H1 (cell line): ENCODE results near the gene ZNF525. TPM values are rescaled to one million over a fixed set of nuclear protein-coding genes. Genes with fewer than 3 reads are reported as not detected.

Experiments used
- CTCF ChIA-PET: fragments of 300-600 bp; sonication (Branson Sonifier 250); formaldehyde crosslinking; loops from one replicate; lab custom pipeline; 2021; ENCODE audit not compliant: partially characterized antibody; lab: Charles Lee
- POLR2A ChIA-PET: fragments of 300-600 bp; sonication (Branson Sonifier 250); formaldehyde crosslinking; loops from one replicate; lab custom pipeline; 2021; ENCODE audit warnings: inconsistent platforms; ENCODE audit not compliant: partially characterized antibody; lab: Charles Lee
- DNase-seq, 2 experiments: peaks; one replicate each; pipeline versions ENCODE4 v3.0.0 to v3.0.0-alpha.2; 2010 to 2022; ENCODE audit warnings: low spot score in 2 of 2, low read depth in 1 of 2, mixed read lengths in 1 of 2
- FAIRE-seq: peaks from 2 replicates; lab custom pipeline; 2011; peaks lifted over from hg19 to GRCh38; lab: Jason Lieb, UNC
- H2AFZ ChIP-seq: 2 replicates; pipeline ENCODE4 v1.8.1; 2012; ENCODE audit warnings: low read length, inconsistent platforms
- H2AK5ac ChIP-seq: 2 replicates; pipeline ENCODE4 v1.6.1; 2013; ENCODE audit warnings: low read depth, low read length
- H2BK120ac ChIP-seq: replicated peaks from 2 replicates; pipeline ENCODE3; 2013; ENCODE audit warnings: low read depth, low read length, inconsistent platforms
- H2BK12ac ChIP-seq: 2 replicates; pipeline ENCODE4 v1.6.1; 2013; ENCODE audit warnings: low read depth, low read length
- H2BK15ac ChIP-seq: 2 replicates; pipeline ENCODE4 v1.6.1; 2013; ENCODE audit warnings: low read length
- H2BK20ac ChIP-seq: 2 replicates; pipeline ENCODE4 v1.6.1; 2013; ENCODE audit warnings: low read length
- H2BK5ac ChIP-seq: 2 replicates; pipeline ENCODE4 v1.6.1; 2013; ENCODE audit warnings: low read depth, low read length
- H3K14ac ChIP-seq: 2 replicates; pipeline ENCODE4 v1.6.1; 2013; ENCODE audit warnings: inconsistent platforms; ENCODE audit not compliant: insufficient read length
- H3K18ac ChIP-seq: 2 replicates; pipeline ENCODE4 v1.6.1; 2013; ENCODE audit warnings: low read length; ENCODE audit errors: extremely low read depth
- H3K23ac ChIP-seq: 2 replicates; pipeline ENCODE4 v1.6.1; 2013; ENCODE audit warnings: inconsistent platforms; ENCODE audit not compliant: insufficient read length
- H3K23me2 ChIP-seq: 2 replicates; pipeline ENCODE4 v1.6.1; 2013; ENCODE audit warnings: low read depth, low read length
- H3K27ac ChIP-seq: 2 replicates; pipeline ENCODE4 v1.6.1; 2011; ENCODE audit warnings: low read depth, low read length, inconsistent platforms
- H3K27me3 ChIP-seq, 4 experiments: replicated peaks in 1 of 4; 1 replicate in 1 of 4; 2 replicates in 3 of 4; pipeline versions ENCODE4 v1.6.1 to v1.8.1; 2011 to 2013; ENCODE audit warnings: low read length in 3 of 4, mild to moderate bottlenecking in 3 of 4, inconsistent platforms in 2 of 4, mixed read lengths in 2 of 4, moderate library complexity in 1 of 4; ENCODE audit not compliant: control insufficient read depth in 3 of 4, insufficient read depth in 3 of 4; ENCODE audit errors: extremely low read depth in 1 of 4
- H3K36me3 ChIP-seq, 4 experiments: 2 replicates each; pipeline versions ENCODE4 v1.6.1 to v1.8.1; 2011 to 2013; ENCODE audit warnings: mild to moderate bottlenecking in 4 of 4, low read length in 3 of 4, moderate library complexity in 2 of 4, control low read depth in 1 of 4, inconsistent platforms in 1 of 4; ENCODE audit not compliant: insufficient read depth in 4 of 4, control insufficient read depth in 2 of 4
- H3K4ac ChIP-seq: replicated peaks from 2 replicates; pipeline ENCODE3; 2013; ENCODE audit warnings: low read length, low read depth, mixed read lengths, inconsistent platforms; ENCODE audit not compliant: insufficient read length
- H3K4me1 ChIP-seq, 4 experiments: replicated peaks in 1 of 4; 1 replicate in 1 of 4; 2 replicates in 3 of 4; pipeline versions ENCODE4 v1.6.1 to v1.8.1; 2011 to 2013; ENCODE audit warnings: low read length in 3 of 4, inconsistent platforms in 2 of 4, mixed read lengths in 1 of 4; ENCODE audit not compliant: insufficient read depth in 4 of 4, control insufficient read depth in 3 of 4
- H3K4me2 ChIP-seq, 2 experiments: 2 replicates each; pipeline versions ENCODE4 v1.6.1 to v1.8.1; 2011 to 2013; ENCODE audit warnings: low read depth in 2 of 2, low read length in 2 of 2, control low read depth in 1 of 2, inconsistent platforms in 1 of 2, mild to moderate bottlenecking in 1 of 2; ENCODE audit not compliant: insufficient read depth in 1 of 2
- H3K4me3 ChIP-seq, 4 experiments: fragments of 200-600, 300-600 bp in 1 of 4; sonication (generic), shearing (Covaris generic), sonication (Bioruptor Twin) in 1 of 4; 2 replicates each; pipeline versions ENCODE4 v1.5.1 to v1.8.1; 2011 to 2016; ENCODE audit warnings: low read length in 4 of 4, low read depth in 3 of 4, control low read depth in 2 of 4, inconsistent platforms in 2 of 4, mild to moderate bottlenecking in 2 of 4, mixed read lengths in 1 of 4, moderate library complexity in 1 of 4; ENCODE audit not compliant: insufficient read depth in 2 of 4; ENCODE audit errors: extremely low read depth in 1 of 4
- H3K56ac ChIP-seq: replicated peaks from 2 replicates; pipeline ENCODE3; 2013; ENCODE audit warnings: low read depth, mild to moderate bottlenecking, mixed read lengths, low read length, inconsistent platforms; ENCODE audit not compliant: insufficient read length
- H3K79me1 ChIP-seq: 2 replicates; pipeline ENCODE4 v1.6.1; 2013; ENCODE audit warnings: low read depth, low read length, control low read depth
- H3K79me2 ChIP-seq, 2 experiments: 2 replicates each; pipeline versions ENCODE4 v1.6.1 to v1.8.1; 2012 to 2013; ENCODE audit warnings: low read length in 2 of 2, mild to moderate bottlenecking in 2 of 2, inconsistent platforms in 1 of 2; ENCODE audit not compliant: insufficient read depth in 2 of 2, control insufficient read depth in 1 of 2
- H3K9ac ChIP-seq, 4 experiments: replicated peaks in 1 of 4; 1 replicate in 1 of 4; 2 replicates in 3 of 4; pipeline versions ENCODE4 v1.6.1 to v1.8.1; 2011 to 2013; ENCODE audit warnings: low read depth in 3 of 4, low read length in 3 of 4, control low read depth in 2 of 4, mild to moderate bottlenecking in 2 of 4, moderate library complexity in 2 of 4, inconsistent platforms in 1 of 4; ENCODE audit errors: extremely low read depth in 1 of 4
- H3K9me3 ChIP-seq, 2 experiments: 2 replicates each; pipeline versions ENCODE4 v1.6.1 to v1.8.1; 2012 to 2013; ENCODE audit warnings: mild to moderate bottlenecking in 2 of 2, moderate library complexity in 2 of 2, control low read depth in 1 of 2, inconsistent platforms in 1 of 2, low read depth in 1 of 2, low read length in 1 of 2, mixed read lengths in 1 of 2; ENCODE audit not compliant: insufficient read depth in 2 of 2
- H4K20me1 ChIP-seq, 2 experiments: replicated peaks in 1 of 2; 2 replicates each; pipeline versions ENCODE3 to v1.8.1; 2011 to 2013; ENCODE audit warnings: inconsistent platforms in 2 of 2, low read length in 2 of 2, mild to moderate bottlenecking in 1 of 2; ENCODE audit not compliant: insufficient read depth in 2 of 2, control insufficient read depth in 1 of 2
- H4K5ac ChIP-seq: 2 replicates; pipeline ENCODE4 v1.6.1; 2013; ENCODE audit warnings: low read length, low read depth, mixed read lengths, inconsistent platforms; ENCODE audit not compliant: insufficient read length
- H4K8ac ChIP-seq: 2 replicates; pipeline ENCODE4 v1.8.0; 2013; ENCODE audit warnings: mild to moderate bottlenecking, moderate library complexity, low read length, inconsistent platforms; ENCODE audit not compliant: insufficient read depth; ENCODE audit errors: extremely low read depth
- H4K91ac ChIP-seq: replicated peaks from 2 replicates; pipeline ENCODE3; 2013; ENCODE audit warnings: low read length, mixed read lengths, inconsistent platforms; ENCODE audit not compliant: insufficient read length
- CTBP2 ChIP-seq: IDR thresholded peaks from 2 replicates; pipeline ENCODE4 v1.7.0; 2011; ENCODE audit warnings: borderline replicate concordance, mild to moderate bottlenecking, moderate library complexity, mixed read lengths, low read length; ENCODE audit not compliant: insufficient read depth, insufficient read length
- EP300 ChIP-seq, 2 experiments: IDR thresholded peaks; 1 replicate in 1 of 2; 2 replicates in 1 of 2; pipeline ENCODE4 v1.6.1; 2011 to 2012; ENCODE audit warnings: low read depth in 2 of 2, low read length in 2 of 2, mild to moderate bottlenecking in 2 of 2, borderline replicate concordance in 1 of 2, inconsistent platforms in 1 of 2, moderate library complexity in 1 of 2
- FOSL1 ChIP-seq: IDR thresholded peaks from 2 replicates; pipeline ENCODE4 v1.6.1; 2011; ENCODE audit warnings: mild to moderate bottlenecking, low read depth, low read length, moderate library complexity; ENCODE audit not compliant: insufficient read depth
- SAP30 ChIP-seq: fragments of 300-600 bp; sonication (generic); IDR thresholded peaks from 2 replicates; pipeline ENCODE4 v1.7.1; 2012; ENCODE audit warnings: low read length, moderate library complexity, mild to moderate bottlenecking, inconsistent platforms; ENCODE audit not compliant: insufficient read depth, insufficient replicate concordance
- TEAD4 ChIP-seq: IDR thresholded peaks from 2 replicates; pipeline ENCODE4 v1.6.1; 2012; ENCODE audit warnings: low read depth, low read length, inconsistent platforms, mixed read lengths
- WGBS, 2 experiments: shearing (Covaris generic) in 1 of 2; methylation state at CpG; one replicate each; pipeline versions ENCODE4 v1.1.6 to v1.1.7; 2013 to 2015; ENCODE audit warnings: low lambda C conversion rate in 2 of 2, mixed read lengths in 2 of 2, inconsistent platforms in 1 of 2, low coverage in 1 of 2, missing lambda C conversion rate in 1 of 2; ENCODE audit not compliant: insufficient replicate concordance in 2 of 2, insufficient coverage in 1 of 2, insufficient read length in 1 of 2; ENCODE audit errors: extremely low coverage in 1 of 2, missing lambda C conversion rate in 1 of 2; 5-methylcytosine and 5-hydroxymethylcytosine counted together
- polyA plus RNA-seq, 7 experiments: library from polyadenylated mRNA; depleted of rRNA in 3 of 7; stranded (reverse) in 5 of 7; unstranded in 2 of 7; fragments of >200 nt in 5 of 7; fragments of 200-250 nt in 2 of 7; gene quantifications; 1 replicate in 5 of 7; 2 replicates in 1 of 7; 4 replicates in 1 of 7; pipeline versions ENCODE4 v1.2.1 to v1.2.3, GENCODE V29; 2011 to 2013; ENCODE audit warnings: missing spikeins in 2 of 7, mixed read lengths in 2 of 7
- total RNA-seq: library from RNA; stranded (reverse); fragmentation: NEBNext Ultra II Directional; extraction: Animal tissue kit (Norgen Biotek cat#: 25700); gene quantifications from 2 replicates; pipeline ENCODE4 v1.2.1, GENCODE V29; 2021
- TF ChIP-seq, protein P1 (sequence below): IDR thresholded peaks from 2 replicates; pipeline ENCODE4 v1.6.1; 2011; ENCODE audit warnings: low read length, improper control_type of control experiment

ZNF525 gene
- total and polyA plus RNA-seq, 2 of the 8 experiments (the other 6 are each of a cell fraction or from before 2014, with no cell fraction given) = 8.2 to 63.4 TPM

DNA sequence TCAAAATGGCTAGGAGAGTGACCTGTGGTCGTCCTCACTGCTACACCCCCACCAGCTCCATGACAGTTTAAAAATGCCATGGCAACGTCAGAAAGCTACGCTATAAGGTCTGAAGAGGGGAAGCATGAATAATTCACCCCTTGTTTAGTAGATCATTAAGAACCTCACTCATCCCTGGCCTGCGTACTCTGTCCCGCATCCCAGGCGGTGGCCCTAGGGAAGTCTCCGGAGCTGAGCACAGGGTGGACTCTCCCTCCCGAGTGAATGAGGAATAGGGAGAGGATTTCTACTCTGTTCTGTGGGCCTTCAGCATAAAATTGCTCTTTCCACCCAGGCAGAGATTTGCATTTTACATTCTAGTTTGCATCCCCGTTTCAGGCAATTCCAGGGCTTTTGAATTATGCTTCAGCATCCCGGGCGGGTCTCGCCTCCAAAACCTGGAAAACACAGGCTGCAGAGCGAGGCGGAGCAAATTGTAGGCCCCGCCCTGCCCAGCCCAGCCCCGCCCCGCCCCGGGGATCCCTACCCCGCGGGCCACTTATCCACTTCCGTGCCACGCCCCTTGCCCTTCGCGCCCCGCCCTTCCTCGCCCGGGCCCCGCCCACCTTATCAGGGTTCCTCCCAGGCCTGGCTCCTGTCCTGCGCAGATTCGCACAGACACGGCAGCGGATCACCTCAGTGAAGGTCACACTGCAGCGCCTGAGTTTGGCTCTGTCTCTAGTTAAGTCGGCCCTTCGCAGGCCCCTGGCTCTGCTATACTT lies 7.5 kb upstream of the ZNF525 start:
- H2AFZ ChIP-seq = no peak overlapping the region
- DNase-seq (peak; percentile 54 to 59), FAIRE-seq (no peak)
- no peaks in the 10 kb centered on the region for H3K79me1 ChIP-seq
- no peak overlapping the region for H3K4ac ChIP-seq
- H3K23me2 ChIP-seq = no peaks in the 10 kb centered on the region
- ChIA-PET CTCF (interaction anchor here (0.6 to 1.1 kb wide), 5 partner anchors 49 to 497 kb away, joined by 3 to 8 read pairs (median 4); no protein-coding TSS in a partner anchor), POLR2A (interaction anchor here (0.8 kb wide), 1 partner anchor 9 kb away, joined by 4 read pairs; no protein-coding TSS in a partner anchor)
- no peak overlapping the region for H2BK120ac ChIP-seq
- H3K4me1 ChIP-seq = no peaks in the 10 kb centered on the region
- no peak overlapping the region for H2BK5ac ChIP-seq
- H2AK5ac ChIP-seq = no peak overlapping the region
- no peak overlapping the region for H4K8ac ChIP-seq
- no peak overlapping the region for H3K4me2 ChIP-seq
- no peaks in the 10 kb centered on the region for H3K27me3 ChIP-seq
- no peak overlapping the region for H3K4me3 ChIP-seq
- no peak overlapping the region for H3K18ac ChIP-seq
- H2BK20ac ChIP-seq = no peak overlapping the region
- H4K5ac ChIP-seq = no peak overlapping the region
- H3K23ac ChIP-seq = no peak overlapping the region
- H3K14ac ChIP-seq = no peak overlapping the region
- H3K9ac ChIP-seq = no peak overlapping the region
- WGBS, 2 experiments = 76% methylated on average over 27 of the region's 35 CpGs; no CpG with 5 or more reads in 1 of the 2 experiments
- H3K56ac ChIP-seq = no peak overlapping the region
- no peaks in the 10 kb centered on the region for H3K79me2 ChIP-seq
- TF ChIP-seq, protein P1, sequence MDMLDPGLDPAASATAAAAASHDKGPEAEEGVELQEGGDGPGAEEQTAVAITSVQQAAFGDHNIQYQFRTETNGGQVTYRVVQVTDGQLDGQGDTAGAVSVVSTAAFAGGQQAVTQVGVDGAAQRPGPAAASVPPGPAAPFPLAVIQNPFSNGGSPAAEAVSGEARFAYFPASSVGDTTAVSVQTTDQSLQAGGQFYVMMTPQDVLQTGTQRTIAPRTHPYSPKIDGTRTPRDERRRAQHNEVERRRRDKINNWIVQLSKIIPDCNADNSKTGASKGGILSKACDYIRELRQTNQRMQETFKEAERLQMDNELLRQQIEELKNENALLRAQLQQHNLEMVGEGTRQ = no peak
- no peak for TF ChIP-seq EP300 (IDR thresholded peaks at IDR 0.05; ENCODE audit: borderline replicate concordance in 1 of 2, low read depth in 2 of 2, low read length in 2 of 2)
- TF ChIP-seq TEAD4 = no peak
- TF ChIP-seq SAP30 = no peak
- no peak for TF ChIP-seq CTBP2
- no peak for TF ChIP-seq FOSL1
- H3K36me3 ChIP-seq = peaks cover 0 to 18% (median 9%) of the 10 kb centered on the region in 4 experiments; a peak in 4 of 8 replicates
- no peak overlapping the region for H2BK12ac ChIP-seq
- no peak overlapping the region for H3K27ac ChIP-seq
- H4K20me1 ChIP-seq = no peaks in the 10 kb centered on the region
- no peak overlapping the region for H2BK15ac ChIP-seq
- no peak overlapping the region for H4K91ac ChIP-seq
- peaks cover 31 to 32% of the 10 kb centered on the region in 2 experiments for H3K9me3 ChIP-seq
